Stimulated activated CD4-positive, alpha-beta T cell treated with anti-CD3 and anti-CD28 coated beads, TNF-alpha, amount 100 ng/mL, for 1 hour (primary cell): ENCODE data around the gene ATP5IF1.

Source experiments
- DNase-seq, 3 donors: peaks; one replicate each; pipeline ENCODE4 v3.0.0-alpha.2; 2020; ENCODE audit warnings: low read depth in 3 of 3, low spot score in 1 of 3

ATP5IF1 gene

GRCh38 chr1:28236656-28237322, 865 bp downstream of the ATP5IF1 start:
- no peak for DNase-seq

- DNase-seq: no peak
These were observed 3.1 kb downstream of the ATP5IF1 start for GRCh38 chr1:28239004-28239403.

- DNase-seq: no peak
These were observed 4.1 kb downstream of the ATP5IF1 start for GRCh38 chr1:28240024-28240423.

GRCh38 chr1:28241638-28242241, 5.8 kb downstream of the ATP5IF1 start:
- no peak for DNase-seq

GRCh38 chr1:28243685-28244311, 7.9 kb downstream of the ATP5IF1 start:
- DNase-seq: no peak

- no peak for DNase-seq
These were observed 8.8 kb downstream of the ATP5IF1 start for GRCh38 chr1:28244549-28245251.

GRCh38 chr1:28246427-28246832, 10.5 kb downstream of the ATP5IF1 start:
- DNase-seq: no peak

- no peak for DNase-seq
These were observed 11.8 kb downstream of the ATP5IF1 start for GRCh38 chr1:28247612-28248272.

GRCh38 chr1:28248273-28249012, 12.5 kb downstream of the ATP5IF1 start:
- peak; percentile 47 to 71 (median 56) for DNase-seq

- DNase-seq: no peak
These were observed 13.3 kb downstream of the ATP5IF1 start for GRCh38 chr1:28249013-28249865.

GRCh38 chr1:28249866-28250295, 14.0 kb downstream of the ATP5IF1 start:
- DNase-seq: no peak

- DNase-seq: no peak
These were observed 20.4 kb downstream of the ATP5IF1 start for GRCh38 chr1:28256197-28256827.

- no peak for DNase-seq
These were observed 21.8 kb downstream of the ATP5IF1 start for GRCh38 chr1:28257736-28258135.

- DNase-seq: no peak
These were observed 22.8 kb downstream of the ATP5IF1 start for GRCh38 chr1:28258628-28259251.

GRCh38 chr1:28259252-28259933, 23.5 kb downstream of the ATP5IF1 start, which contains the start of gene SESN2:
SESN2 (plus strand) TSS chr1:28259518; CDS start chr1:28259848, 330 bp downstream.
- DNase-seq: peak; percentile 97 to 98 (median 97)

GRCh38 chr1:28259934-28260802, 24.2 kb downstream of the ATP5IF1 start:
- peak in 1 of 3 donors; percentile 26 for DNase-seq

GRCh38 chr1:28260803-28261174, 24.9 kb downstream of the ATP5IF1 start:
- no peak for DNase-seq
